ENCODE results near the gene GLIS2. TPM values are rescaled to one million over a fixed set of nuclear protein-coding genes. Genes with fewer than 3 reads are reported as not detected.
A peak's percentile ranks its signal among the peaks of the same experiment; 100 is the strongest.

Gene GLIS2
- total RNA-seq, 2 donors from 2014 or later: 1.6 to 3.6 TPM

DNA sequence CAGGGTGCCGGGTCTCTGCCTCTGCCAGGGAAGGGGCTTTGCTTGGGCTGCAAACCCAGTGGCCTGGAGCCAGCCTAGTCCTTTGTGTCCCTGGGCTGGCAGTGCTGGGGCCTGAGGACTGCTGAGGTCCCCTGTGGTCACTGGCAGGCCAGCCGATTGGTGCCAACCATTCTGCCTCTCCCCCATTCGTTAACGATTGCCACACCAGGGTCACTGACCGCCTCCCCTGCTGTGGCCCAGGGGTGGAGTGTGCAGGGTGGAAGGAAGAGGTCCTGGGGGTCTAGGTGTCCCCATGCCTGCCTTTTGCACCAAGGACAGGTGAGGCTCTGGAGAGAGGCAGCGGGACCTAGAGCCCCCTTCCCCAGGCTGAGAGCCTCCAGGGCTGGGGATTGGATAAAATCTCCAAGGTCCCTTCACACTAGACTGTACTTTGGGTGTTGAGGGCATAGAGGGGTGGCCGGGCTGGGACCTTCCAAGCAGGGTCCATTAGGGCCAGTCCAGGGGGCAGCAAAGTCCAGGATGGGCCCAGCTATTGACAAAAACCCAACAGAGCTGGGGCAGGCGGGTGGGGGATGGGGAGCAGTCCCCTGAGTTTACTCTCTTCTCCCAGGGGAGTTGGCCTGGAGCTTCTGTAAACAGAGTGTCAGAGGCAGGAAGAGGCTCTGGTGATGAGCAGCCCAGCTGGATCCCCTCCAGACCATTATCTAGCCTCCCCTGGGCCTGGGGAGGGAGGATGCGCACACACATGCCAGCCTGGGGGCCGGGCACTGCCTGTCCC is 56.9 kb downstream of the GLIS2 start:
- DNase-seq (peak; percentile 39 to 56), ATAC-seq (no peak)
- intact Hi-C loops (cut with DNase I, micrococcal nuclease): no loop called here

DNA sequence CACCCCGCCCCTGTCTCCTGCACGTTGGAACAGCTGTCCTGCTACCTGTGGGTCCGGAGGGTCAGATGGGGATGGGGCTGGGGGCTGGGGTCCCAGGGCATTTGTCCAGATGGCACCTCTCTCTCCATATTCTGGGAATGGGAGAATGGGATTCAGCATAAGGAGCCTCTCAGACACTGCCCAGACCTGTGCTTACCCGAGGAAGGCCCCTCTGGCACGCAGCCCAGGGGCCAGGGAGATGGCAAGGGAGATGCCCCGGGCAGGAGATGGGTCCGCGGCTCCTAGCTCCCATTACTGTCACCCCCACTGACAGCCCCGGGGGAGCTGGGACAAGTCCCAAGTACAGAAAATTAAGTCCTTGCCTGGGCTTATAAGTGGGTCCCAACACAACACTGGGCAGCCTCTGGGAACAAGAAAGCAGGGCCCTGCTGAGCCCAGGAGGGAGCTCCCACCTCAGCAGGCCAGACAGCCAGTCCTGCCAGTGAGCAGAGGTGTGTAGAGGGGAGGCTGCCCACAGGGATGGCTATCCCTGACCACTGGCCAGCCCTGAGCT is 57.6 kb downstream of the GLIS2 start:
- ATAC-seq (no peak), DNase-seq (no peak)
- intact Hi-C loops (cut with DNase I, micrococcal nuclease): no loop called here

DNA sequence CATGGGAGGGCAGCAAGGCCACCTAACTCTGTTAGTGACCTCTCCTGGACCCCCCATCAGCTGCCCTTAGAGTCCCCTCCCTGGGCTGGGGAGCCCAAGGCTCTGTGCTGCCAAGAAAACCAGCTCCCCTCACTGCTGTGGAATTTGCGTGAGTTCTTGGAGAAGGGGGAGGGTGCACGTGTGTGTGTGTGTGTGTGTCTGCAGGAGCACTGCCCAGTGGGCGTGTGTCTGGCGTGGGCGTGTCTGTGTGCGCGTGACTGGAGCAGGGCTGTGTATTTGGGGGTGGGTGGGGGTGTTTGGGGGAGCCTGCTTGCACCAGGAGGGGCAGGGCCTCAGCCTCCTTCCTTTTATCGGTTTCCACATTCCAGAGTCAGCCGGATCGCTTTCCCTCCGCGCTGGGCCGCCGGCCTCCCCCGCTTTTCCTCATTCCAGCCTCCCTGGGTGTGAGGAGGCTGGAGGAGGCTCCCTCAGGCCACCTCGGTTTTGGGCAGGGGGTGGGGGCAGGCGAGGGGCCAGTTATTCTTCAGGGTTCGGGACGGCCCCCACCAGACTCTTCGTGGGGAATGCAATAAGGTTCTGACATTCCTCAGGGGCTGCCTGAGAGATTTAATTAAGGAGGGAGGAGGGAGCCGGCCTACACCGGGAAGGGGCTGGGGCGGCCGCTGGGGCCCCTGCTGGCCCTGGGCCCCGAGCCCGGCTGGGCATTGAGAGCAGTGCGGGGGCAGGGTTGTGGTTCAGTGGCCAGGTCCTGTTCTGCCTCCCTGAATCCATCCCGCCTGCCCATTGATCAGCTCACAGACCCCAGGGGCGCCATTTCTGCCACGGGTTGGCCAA is 58.3 kb downstream of the GLIS2 start:
- intact Hi-C loops (cut with DNase I, micrococcal nuclease): no loop called here
- DNase-seq (peak; percentile 59 to 67), ATAC-seq (peak; percentile 15)

GRCh38 chr16:4375717-4376116 is 59.9 kb downstream of the GLIS2 start:
- DNase-seq (no peak), ATAC-seq (no peak)
- intact Hi-C loops (cut with DNase I, micrococcal nuclease): no loop called here

GRCh38 chr16:4376126-4376892 is 60.4 kb downstream of the GLIS2 start:
- no peak for ATAC-seq
- intact Hi-C loops (cut with DNase I, micrococcal nuclease): no loop called here
- DNase-seq: peak; percentile 66 to 73

GRCh38 chr16:4376893-4377572 is 61.2 kb downstream of the GLIS2 start:
- ATAC-seq: no peak
- intact Hi-C loops (cut with DNase I, micrococcal nuclease): no loop called here
- no peak for DNase-seq

- intact Hi-C loops (cut with DNase I, micrococcal nuclease): no loop called here
- ATAC-seq: no peak
- no peak for DNase-seq
These were observed 61.8 kb downstream of the GLIS2 start for GRCh38 chr16:4377573-4378154.

- DNase-seq (no peak), ATAC-seq (no peak)
- intact Hi-C loops (cut with DNase I, micrococcal nuclease): no loop called here
These were observed 62.3 kb downstream of the GLIS2 start for GRCh38 chr16:4378161-4378666.

GRCh38 chr16:4378999-4379690 is 63.3 kb downstream of the GLIS2 start:
- intact Hi-C loops (cut with DNase I, micrococcal nuclease): no loop called here

DNA sequence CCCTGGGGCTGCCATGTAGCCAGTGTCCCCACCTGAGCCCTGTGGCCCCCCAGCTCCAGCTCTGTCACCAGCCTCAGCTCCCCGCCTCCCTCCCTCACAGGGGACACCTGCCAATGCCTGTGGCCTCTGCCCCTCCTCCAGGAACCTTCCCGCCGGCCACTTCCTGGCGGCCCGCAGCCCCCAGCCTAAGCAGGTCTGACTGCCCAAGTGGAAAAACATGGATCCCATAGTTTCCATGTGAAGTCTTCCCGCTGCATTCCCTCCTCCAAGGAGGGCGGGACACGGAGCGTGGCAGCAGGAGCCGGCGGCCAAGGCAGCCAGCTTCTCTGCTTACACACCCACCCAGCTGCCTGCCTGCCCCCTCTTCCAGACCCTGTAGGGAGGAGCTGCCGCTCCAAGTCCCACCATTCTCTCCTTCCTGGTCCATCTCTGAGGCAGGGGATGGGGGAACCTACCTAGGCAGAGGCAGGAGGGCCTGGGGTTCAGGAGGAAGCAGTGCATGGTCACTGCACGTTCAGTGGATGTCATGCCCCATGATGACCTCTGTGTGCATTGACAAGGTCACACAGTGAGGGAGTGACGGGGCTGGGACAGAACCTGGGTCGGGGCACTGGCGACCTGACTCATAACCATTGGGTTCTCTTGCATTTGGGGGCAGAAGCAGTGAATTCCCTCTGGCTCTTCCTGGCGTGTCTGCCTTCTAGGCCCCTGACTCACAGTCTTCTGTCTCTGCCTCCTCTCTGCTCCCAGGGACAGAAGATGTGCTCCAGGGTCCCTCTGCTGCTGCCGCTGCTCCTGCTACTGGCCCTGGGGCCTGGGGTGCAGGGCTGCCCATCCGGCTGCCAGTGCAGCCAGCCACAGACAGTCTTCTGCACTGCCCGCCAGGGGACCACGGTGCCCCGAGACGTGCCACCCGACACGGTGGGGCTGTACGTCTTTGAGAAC is 64.5 kb downstream of the GLIS2 start:
- intact Hi-C loops (cut with DNase I, micrococcal nuclease): no loop called here
- ATAC-seq (no peak), DNase-seq (no peak)

More at GRCh38 chr16:4378999-4379690, 63.3 kb downstream of the GLIS2 start:
- DNase-seq (no peak), ATAC-seq (no peak)

DNA sequence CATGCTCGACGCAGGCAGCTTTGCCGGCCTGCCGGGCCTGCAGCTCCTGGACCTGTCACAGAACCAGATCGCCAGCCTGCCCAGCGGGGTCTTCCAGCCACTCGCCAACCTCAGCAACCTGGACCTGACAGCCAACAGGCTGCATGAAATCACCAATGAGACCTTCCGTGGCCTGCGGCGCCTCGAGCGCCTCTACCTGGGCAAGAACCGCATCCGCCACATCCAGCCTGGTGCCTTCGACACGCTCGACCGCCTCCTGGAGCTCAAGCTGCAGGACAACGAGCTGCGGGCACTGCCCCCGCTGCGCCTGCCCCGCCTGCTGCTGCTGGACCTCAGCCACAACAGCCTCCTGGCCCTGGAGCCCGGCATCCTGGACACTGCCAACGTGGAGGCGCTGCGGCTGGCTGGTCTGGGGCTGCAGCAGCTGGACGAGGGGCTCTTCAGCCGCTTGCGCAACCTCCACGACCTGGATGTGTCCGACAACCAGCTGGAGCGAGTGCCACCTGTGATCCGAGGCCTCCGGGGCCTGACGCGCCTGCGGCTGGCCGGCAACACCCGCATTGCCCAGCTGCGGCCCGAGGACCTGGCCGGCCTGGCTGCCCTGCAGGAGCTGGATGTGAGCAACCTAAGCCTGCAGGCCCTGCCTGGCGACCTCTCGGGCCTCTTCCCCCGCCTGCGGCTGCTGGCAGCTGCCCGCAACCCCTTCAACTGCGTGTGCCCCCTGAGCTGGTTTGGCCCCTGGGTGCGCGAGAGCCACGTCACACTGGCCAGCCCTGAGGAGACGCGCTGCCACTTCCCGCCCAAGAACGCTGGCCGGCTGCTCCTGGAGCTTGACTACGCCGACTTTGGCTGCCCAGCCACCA is 65.4 kb downstream of the GLIS2 start:
- no peak for DNase-seq
- intact Hi-C loops (cut with DNase I, micrococcal nuclease): no loop called here
- ATAC-seq: no peak

GRCh38 chr16:4381935-4382794 is 66.3 kb downstream of the GLIS2 start:
- DNase-seq: no peak
- intact Hi-C loops (cut with DNase I, micrococcal nuclease): no loop called here
- ATAC-seq: no peak

DNA sequence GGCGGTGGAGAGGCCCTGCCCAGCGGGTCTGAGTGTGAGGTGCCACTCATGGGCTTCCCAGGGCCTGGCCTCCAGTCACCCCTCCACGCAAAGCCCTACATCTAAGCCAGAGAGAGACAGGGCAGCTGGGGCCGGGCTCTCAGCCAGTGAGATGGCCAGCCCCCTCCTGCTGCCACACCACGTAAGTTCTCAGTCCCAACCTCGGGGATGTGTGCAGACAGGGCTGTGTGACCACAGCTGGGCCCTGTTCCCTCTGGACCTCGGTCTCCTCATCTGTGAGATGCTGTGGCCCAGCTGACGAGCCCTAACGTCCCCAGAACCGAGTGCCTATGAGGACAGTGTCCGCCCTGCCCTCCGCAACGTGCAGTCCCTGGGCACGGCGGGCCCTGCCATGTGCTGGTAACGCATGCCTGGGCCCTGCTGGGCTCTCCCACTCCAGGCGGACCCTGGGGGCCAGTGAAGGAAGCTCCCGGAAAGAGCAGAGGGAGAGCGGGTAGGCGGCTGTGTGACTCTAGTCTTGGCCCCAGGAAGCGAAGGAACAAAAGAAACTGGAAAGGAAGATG is 67.0 kb downstream of the GLIS2 start:
- ATAC-seq (no peak), DNase-seq (no peak)
- intact Hi-C loops (cut with DNase I, micrococcal nuclease): no loop called here
